ENCODE data around the gene WWOX.

DNA sequence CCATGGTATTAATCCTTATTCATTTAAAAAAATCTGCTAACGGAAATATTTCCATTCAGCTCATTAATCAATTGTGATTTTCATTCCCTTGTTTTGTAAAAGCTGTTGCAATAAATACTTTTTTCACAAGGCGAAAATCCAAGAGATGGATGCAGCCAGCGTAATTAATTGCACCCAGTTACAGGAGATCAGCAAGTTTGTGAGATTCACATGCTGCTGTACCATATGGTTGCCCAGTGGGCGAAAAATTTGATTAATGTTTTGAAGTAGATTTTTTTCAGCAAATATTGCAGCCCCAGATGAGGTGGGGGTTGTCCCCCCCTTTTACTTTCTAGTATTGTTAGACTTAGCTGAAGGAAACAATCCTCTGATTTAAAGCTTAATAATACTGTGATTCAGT lies 186.6 kb downstream of the WWOX start:
- TF ChIP-seq, protein P1, sequence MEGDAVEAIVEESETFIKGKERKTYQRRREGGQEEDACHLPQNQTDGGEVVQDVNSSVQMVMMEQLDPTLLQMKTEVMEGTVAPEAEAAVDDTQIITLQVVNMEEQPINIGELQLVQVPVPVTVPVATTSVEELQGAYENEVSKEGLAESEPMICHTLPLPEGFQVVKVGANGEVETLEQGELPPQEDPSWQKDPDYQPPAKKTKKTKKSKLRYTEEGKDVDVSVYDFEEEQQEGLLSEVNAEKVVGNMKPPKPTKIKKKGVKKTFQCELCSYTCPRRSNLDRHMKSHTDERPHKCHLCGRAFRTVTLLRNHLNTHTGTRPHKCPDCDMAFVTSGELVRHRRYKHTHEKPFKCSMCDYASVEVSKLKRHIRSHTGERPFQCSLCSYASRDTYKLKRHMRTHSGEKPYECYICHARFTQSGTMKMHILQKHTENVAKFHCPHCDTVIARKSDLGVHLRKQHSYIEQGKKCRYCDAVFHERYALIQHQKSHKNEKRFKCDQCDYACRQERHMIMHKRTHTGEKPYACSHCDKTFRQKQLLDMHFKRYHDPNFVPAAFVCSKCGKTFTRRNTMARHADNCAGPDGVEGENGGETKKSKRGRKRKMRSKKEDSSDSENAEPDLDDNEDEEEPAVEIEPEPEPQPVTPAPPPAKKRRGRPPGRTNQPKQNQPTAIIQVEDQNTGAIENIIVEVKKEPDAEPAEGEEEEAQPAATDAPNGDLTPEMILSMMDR (IDR thresholded peaks at IDR 0.05; ENCODE audit: insufficient read depth, low read depth, low read length), result no peak
- TF ChIP-seq EZH2 (IDR thresholded peaks at IDR 0.05; ENCODE audit: insufficient read depth, low read length), result no peak
